Loucy (cell line): Measurements from ENCODE around the gene TMEM59L.

Experiments
- EZH2phosphoT487 ChIP-seq: fragments of 200-600 bp; IDR thresholded peaks from 2 replicates; pipeline ENCODE4 v1.6.1; 2018; ENCODE audit warnings: antibody characterized with exemption, mild to moderate bottlenecking, moderate library complexity, borderline replicate concordance
- TF ChIP-seq, protein P1 (sequence below): fragments of 200-600 bp; sonication (generic); conservative IDR thresholded peaks from 2 replicates; pipeline ENCODE4 v1.5.1; 2014; ENCODE audit warnings: mild to moderate bottlenecking, antibody characterized with exemption, low read length

DNA sequence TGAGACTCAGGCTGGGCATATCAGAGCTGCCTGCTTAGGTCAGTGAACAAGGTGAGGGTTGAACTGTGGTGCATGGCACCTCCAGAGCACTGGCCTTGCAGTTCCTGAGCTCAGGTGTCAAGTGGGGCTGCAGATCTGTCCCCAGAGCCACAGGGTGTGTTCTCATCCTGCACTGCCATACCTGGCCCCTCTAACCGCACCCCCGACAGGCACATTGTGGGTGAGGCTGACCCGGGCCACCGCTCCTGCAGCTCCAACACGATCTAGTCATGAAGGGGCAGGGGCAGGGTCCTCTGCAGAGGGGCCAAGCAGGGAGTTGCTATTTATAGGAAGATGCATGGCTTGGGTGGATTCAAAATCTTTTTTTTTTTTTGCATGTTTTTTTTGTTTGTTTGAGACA lies 54.1 kb downstream of the TMEM59L start:
- TF ChIP-seq, protein P1, sequence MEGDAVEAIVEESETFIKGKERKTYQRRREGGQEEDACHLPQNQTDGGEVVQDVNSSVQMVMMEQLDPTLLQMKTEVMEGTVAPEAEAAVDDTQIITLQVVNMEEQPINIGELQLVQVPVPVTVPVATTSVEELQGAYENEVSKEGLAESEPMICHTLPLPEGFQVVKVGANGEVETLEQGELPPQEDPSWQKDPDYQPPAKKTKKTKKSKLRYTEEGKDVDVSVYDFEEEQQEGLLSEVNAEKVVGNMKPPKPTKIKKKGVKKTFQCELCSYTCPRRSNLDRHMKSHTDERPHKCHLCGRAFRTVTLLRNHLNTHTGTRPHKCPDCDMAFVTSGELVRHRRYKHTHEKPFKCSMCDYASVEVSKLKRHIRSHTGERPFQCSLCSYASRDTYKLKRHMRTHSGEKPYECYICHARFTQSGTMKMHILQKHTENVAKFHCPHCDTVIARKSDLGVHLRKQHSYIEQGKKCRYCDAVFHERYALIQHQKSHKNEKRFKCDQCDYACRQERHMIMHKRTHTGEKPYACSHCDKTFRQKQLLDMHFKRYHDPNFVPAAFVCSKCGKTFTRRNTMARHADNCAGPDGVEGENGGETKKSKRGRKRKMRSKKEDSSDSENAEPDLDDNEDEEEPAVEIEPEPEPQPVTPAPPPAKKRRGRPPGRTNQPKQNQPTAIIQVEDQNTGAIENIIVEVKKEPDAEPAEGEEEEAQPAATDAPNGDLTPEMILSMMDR: no peak
- no peak for TF ChIP-seq EZH2phosphoT487
